Smooth muscle cell (in vitro differentiated cells): ENCODE measurements around the gene MSL1. TPM values are rescaled to one million over a fixed set of nuclear protein-coding genes. Genes with fewer than 3 reads are reported as not detected.

ENCODE experiments used
- DNase-seq: peaks from one replicate; lab custom pipeline; 2025; ENCODE audit not compliant: unreplicated experiment; lab: John Stamatoyannopoulos, UW
- H2AFZ ChIP-seq: fragments of 200-600 bp; sonication (generic); 2 replicates; pipeline ENCODE4 v1.6.0; 2016; ENCODE audit warnings: antibody characterized with exemption, low read depth, mild to moderate bottlenecking
- H3F3A ChIP-seq: fragments of 200-600 bp; sonication (generic); 2 replicates; pipeline ENCODE4 v1.6.0; 2017; ENCODE audit warnings: antibody characterized with exemption, low read depth
- H3K27ac ChIP-seq: fragments of 200-600 bp; sonication (generic); 2 replicates; pipeline ENCODE4 v1.5.1; 2016; ENCODE audit warnings: low read depth, mild to moderate bottlenecking
- H3K27me3 ChIP-seq: fragments of 200-600 bp; sonication (generic); 2 replicates; pipeline ENCODE4 v1.6.1; 2016; ENCODE audit warnings: low read depth, mild to moderate bottlenecking
- H3K36me3 ChIP-seq: fragments of 200-600 bp; sonication (generic); 2 replicates; pipeline ENCODE4 v1.5.1; 2016; ENCODE audit warnings: low read depth
- H3K4me1 ChIP-seq: fragments of 200-600 bp; sonication (generic); 2 replicates; pipeline ENCODE4 v1.5.1; 2016; ENCODE audit warnings: low read depth
- H3K4me2 ChIP-seq: fragments of 200-600 bp; sonication (generic); 2 replicates; pipeline ENCODE4 v1.6.0; 2016; ENCODE audit warnings: mild to moderate bottlenecking
- H3K4me3 ChIP-seq: fragments of 200-600 bp; sonication (generic); 2 replicates; pipeline ENCODE4 v1.5.1; 2016; ENCODE audit warnings: mild to moderate bottlenecking
- H3K79me2 ChIP-seq: fragments of 200-600 bp; sonication (generic); 2 replicates; pipeline ENCODE4 v1.6.0; 2016; ENCODE audit warnings: low read depth, mild to moderate bottlenecking
- H3K9ac ChIP-seq: fragments of 200-600 bp; sonication (generic); 2 replicates; pipeline ENCODE4 v1.6.0; 2016; ENCODE audit warnings: low read depth
- H3K9me3 ChIP-seq: fragments of 200-600 bp; sonication (generic); replicated peaks from 2 replicates; pipeline ENCODE4 v1.5.1; 2016; ENCODE audit warnings: low read depth
- H4K20me1 ChIP-seq: fragments of 200-600 bp; sonication (generic); 2 replicates; pipeline ENCODE4 v1.6.0; 2016; ENCODE audit warnings: low read depth
- CTCF ChIP-seq: fragments of 200-600 bp; sonication (generic); IDR thresholded peaks from 2 replicates; pipeline ENCODE4 v1.5.1; 2017; ENCODE audit warnings: borderline replicate concordance, mild to moderate bottlenecking, antibody characterized with exemption; ENCODE audit not compliant: insufficient read depth, poor library complexity, severe bottlenecking
- WGBS: methylation state at CpG from one replicate; pipeline ENCODE4 v1.1.7; 2016; ENCODE audit warnings: low lambda C conversion rate; 5-methylcytosine and 5-hydroxymethylcytosine counted together
- polyA plus RNA-seq: library from polyadenylated mRNA; unstranded; fragments of >200 nt; fragmentation: Nextera tagmentation; extraction: Ambion mirVana; gene quantifications from 2 replicates; pipeline ENCODE4 v1.2.1, GENCODE V29; 2016
- total RNA-seq: library from RNA; depleted of rRNA; stranded (reverse); fragments of >200 nt; gene quantifications from 2 replicates; pipeline ENCODE4 v1.2.3, GENCODE V29; 2014

MSL1 gene
- total and polyA plus RNA-seq, 2 experiments from 2014 or later, result 24.6 to 74.9 TPM

GRCh38 chr17:40084477-40084876, 37.3 kb upstream of the MSL1 start:
- no peak overlapping the region for H2AFZ ChIP-seq
- no peak overlapping the region for H3K4me2 ChIP-seq
- no peaks in the 10 kb centered on the region for H3F3A ChIP-seq
- H3K36me3 ChIP-seq, result no peaks in the 10 kb centered on the region
- no peaks in the 10 kb centered on the region for H3K9me3 ChIP-seq
- no peaks in the 10 kb centered on the region for H3K27me3 ChIP-seq
- H3K79me2 ChIP-seq, result no peaks in the 10 kb centered on the region
- no peak overlapping the region for H3K4me3 ChIP-seq
- DNase-seq, result no peak
- WGBS, result 95% methylated on average over 14 of the region's 14 CpGs
- H3K27ac ChIP-seq, result no peak overlapping the region
- H4K20me1 ChIP-seq, result no peaks in the 10 kb centered on the region
- H3K9ac ChIP-seq, result no peak overlapping the region
- no peaks in the 10 kb centered on the region for H3K4me1 ChIP-seq
- no peak for TF ChIP-seq CTCF

GRCh38 chr17:40086150-40087044, 35.4 kb upstream of the MSL1 start:
- Histone ChIP-seq H3K27ac (no peak overlapping the region), H3K36me3 (no peaks in the 10 kb centered on the region), H3K27me3 (no peaks in the 10 kb centered on the region), H3K9ac (no peak overlapping the region), H2AFZ (no peak overlapping the region), H3K4me3 (no peak overlapping the region), H3K4me2 (no peak overlapping the region), H3K79me2 (no peaks in the 10 kb centered on the region), H3K4me1 (no peaks in the 10 kb centered on the region), H3K9me3 (no peaks in the 10 kb centered on the region), H4K20me1 (no peaks in the 10 kb centered on the region), H3F3A (no peaks in the 10 kb centered on the region)
- TF ChIP-seq CTCF, result peak; percentile 66
- 75% methylated on average over 17 of the region's 17 CpGs for WGBS
- no peak for DNase-seq

- Histone ChIP-seq H3K9me3 (no peaks in the 10 kb centered on the region), H3K27ac (no peak overlapping the region), H3K4me1 (no peaks in the 10 kb centered on the region), H3K4me2 (no peak overlapping the region), H4K20me1 (no peaks in the 10 kb centered on the region), H3K9ac (no peak overlapping the region), H3K36me3 (no peaks in the 10 kb centered on the region), H3K79me2 (no peaks in the 10 kb centered on the region), H2AFZ (no peak overlapping the region), H3K27me3 (no peaks in the 10 kb centered on the region), H3K4me3 (no peak overlapping the region), H3F3A (no peaks in the 10 kb centered on the region)
- WGBS, result 99% methylated on average over 6 of the region's 6 CpGs
- TF ChIP-seq CTCF, result no peak
- DNase-seq, result no peak
Measured at GRCh38 chr17:40087049-40087794, 34.5 kb upstream of the MSL1 start.
